Glomerular visceral epithelial cell (primary cell): ENCODE results near the gene FFAR2.
A peak's percentile ranks its signal among the peaks of the same experiment; 100 is the strongest.

Experiments
- DNase-seq: peaks from one replicate; pipeline ENCODE4 v3.0.0-alpha.2; 2016; ENCODE audit errors: extremely low spot score

FFAR2 gene

GRCh38 chr19:35425682-35426081 lies 22.4 kb upstream of the FFAR2 start:
- no peak for DNase-seq

GRCh38 chr19:35427187-35427586 lies 20.9 kb upstream of the FFAR2 start:
- no peak for DNase-seq

- DNase-seq: no peak
Observed at GRCh38 chr19:35429698-35430408, 18.2 kb upstream of the FFAR2 start.

- no peak for DNase-seq
Observed at GRCh38 chr19:35430409-35431144, 17.5 kb upstream of the FFAR2 start.

- no peak for DNase-seq
Observed at GRCh38 chr19:35431145-35431807, 16.8 kb upstream of the FFAR2 start.

GRCh38 chr19:35432911-35433310 lies 15.1 kb upstream of the FFAR2 start:
- DNase-seq: no peak

GRCh38 chr19:35433448-35433847 lies 14.6 kb upstream of the FFAR2 start:
- no peak for DNase-seq

GRCh38 chr19:35435896-35436295 lies 12.2 kb upstream of the FFAR2 start:
- DNase-seq: no peak

GRCh38 chr19:35436477-35437405 lies 11.3 kb upstream of the FFAR2 start:
- DNase-seq: peak; percentile 53

- DNase-seq: no peak
Observed at GRCh38 chr19:35437406-35437951, 10.6 kb upstream of the FFAR2 start.

- no peak for DNase-seq
Observed at GRCh38 chr19:35438096-35438495, 10.0 kb upstream of the FFAR2 start.

- DNase-seq: no peak
Observed at GRCh38 chr19:35438527-35438926, 9.5 kb upstream of the FFAR2 start.

GRCh38 chr19:35439921-35440320 lies 8.1 kb upstream of the FFAR2 start:
- no peak for DNase-seq

- DNase-seq: no peak
Observed at GRCh38 chr19:35442091-35442490, 6.0 kb upstream of the FFAR2 start.

GRCh38 chr19:35444735-35445134 lies 3.3 kb upstream of the FFAR2 start:
- DNase-seq: no peak

- no peak for DNase-seq
Observed at GRCh38 chr19:35445826-35446593, 2.0 kb upstream of the FFAR2 start.

- DNase-seq: no peak
Observed at GRCh38 chr19:35449359-35450043, 1.4 kb downstream of the FFAR2 start.

- no peak for DNase-seq
Observed at GRCh38 chr19:35451338-35452096, 3.5 kb downstream of the FFAR2 start.

- no peak for DNase-seq
Observed at GRCh38 chr19:35454663-35455062, 6.6 kb downstream of the FFAR2 start.
